NCI-H128 (cell line): Measurements from ENCODE around the gene PREP.

Source experiments
- DNase-seq: peaks from one replicate; lab custom pipeline; 2025; ENCODE audit not compliant: unreplicated experiment; lab: John Stamatoyannopoulos, UW

Gene PREP

DNA sequence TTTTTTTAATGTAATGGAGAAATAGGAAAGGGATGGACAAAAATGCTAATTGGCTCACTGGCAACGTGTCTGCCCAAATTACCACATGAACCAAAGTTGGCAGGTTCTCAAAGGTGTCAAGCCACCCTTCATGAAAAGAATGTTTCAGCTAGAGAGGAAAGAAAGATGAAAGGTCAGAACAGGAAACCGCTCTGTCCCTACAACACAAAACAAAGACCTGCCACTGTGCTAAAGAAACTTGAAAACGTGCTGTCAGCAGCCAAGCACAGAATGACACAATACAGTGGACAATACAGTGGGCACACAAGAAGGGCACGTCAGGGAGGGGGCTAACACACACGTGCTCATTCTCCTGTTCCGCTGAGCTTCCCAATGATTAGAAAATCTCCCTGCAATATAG is 4.9 kb downstream of the PREP start:
- no peak for DNase-seq

- DNase-seq: no peak
These were observed 11.2 kb downstream of the PREP start for GRCh38 chr6:105391705-105392104.

DNA sequence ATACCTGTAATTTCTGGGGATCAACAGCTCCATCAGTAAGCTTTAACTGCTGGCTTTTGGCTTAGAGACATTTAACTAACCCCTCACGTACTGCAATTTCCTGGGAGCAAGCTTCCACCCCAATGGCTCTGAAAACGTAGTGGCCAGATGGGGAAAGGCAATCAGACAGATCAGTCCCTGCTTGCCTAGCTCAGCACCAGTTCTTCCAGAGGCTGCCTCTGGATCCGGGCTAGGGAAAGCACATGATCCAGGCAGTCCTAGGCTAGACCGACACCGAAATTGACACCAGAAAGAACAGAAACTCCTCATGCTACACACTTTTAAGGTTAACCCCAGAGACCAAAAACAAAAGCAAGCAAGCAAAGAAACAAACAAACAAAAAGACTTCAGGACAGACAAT is 13.3 kb downstream of the PREP start:
- DNase-seq: no peak

DNA sequence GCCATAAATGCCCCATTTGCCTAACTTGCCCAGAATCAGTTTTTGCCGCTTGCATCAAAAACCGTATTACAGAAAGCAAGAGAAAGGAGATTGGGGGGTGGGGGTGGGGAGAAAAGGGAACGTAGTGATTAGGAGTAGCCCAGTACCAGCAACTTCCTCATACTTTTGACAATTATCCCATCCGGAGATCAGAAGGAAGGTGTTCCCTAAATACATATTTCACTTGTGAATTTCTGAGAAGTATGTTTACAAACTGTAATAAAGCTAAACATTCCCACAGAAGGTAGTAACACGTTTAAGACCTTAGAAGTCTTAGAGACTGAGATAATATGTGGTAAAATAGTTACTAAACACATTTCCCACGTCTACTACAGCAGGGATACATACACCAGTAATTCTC is 14.5 kb downstream of the PREP start:
- no peak for DNase-seq

GRCh38 chr6:105384004-105384403 is 18.9 kb downstream of the PREP start:
- no peak for DNase-seq

GRCh38 chr6:105382958-105383357 is 19.9 kb downstream of the PREP start:
- DNase-seq: no peak

- no peak for DNase-seq
These were observed 20.4 kb downstream of the PREP start for GRCh38 chr6:105382496-105382895.

DNA sequence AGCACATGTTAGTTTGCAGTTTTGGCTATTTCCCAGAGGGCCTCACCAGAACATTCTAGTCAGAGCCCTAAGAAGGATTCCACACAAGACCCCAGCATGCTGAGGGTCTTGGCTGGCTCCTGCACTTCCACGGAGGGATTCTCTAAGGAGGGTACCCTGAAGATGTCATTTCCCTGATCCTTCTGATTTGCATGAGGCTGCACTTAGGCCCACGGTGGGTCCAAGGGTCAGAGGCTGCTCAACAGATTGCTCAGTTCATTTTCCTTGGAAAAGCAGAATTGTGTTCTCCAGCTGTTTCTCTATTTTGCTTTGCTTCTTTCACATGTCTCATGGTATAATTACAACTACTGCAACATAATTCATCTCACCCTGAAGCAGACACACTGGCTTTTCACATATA is 22.2 kb downstream of the PREP start:
- DNase-seq: no peak

DNA sequence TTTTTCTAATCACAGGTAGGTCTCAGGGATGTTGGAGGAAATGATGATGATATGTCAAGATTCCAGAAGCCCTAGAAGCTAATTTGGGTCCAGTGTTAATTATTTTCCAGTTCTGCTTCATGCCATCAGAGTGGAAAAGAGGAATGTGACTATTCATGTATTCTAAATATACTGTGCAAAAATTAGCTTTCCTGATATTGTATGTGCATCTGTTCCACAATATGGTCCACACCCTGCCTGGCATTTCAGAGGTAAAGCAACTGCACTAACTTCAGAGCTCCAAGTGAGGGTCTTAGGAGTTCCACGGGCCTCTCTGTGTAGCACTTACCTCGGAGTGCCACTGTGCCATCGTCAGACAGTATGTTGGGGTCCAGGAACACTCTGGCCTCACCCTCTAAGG is 27.1 kb downstream of the PREP start:
- DNase-seq: no peak

DNA sequence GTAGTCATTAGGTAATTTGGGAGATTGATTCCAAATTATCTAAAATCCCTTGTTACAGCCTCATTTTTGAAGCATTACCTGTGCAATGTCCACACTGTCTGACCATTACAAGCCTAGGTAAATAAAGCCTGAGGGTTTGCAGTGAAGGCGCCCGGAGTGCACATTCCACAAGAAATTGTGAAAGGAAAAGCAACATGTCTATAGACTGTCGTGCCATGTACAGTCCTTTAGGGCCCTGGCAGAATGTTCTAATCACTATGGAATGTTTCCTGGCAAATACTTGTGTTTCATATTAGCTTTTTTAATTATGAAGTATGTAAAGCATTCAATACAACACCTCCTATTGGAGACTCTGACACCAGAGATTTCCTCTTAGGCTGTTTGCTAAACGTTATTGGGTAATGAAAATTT is 28.9 kb downstream of the PREP start:
- no peak for DNase-seq

DNA sequence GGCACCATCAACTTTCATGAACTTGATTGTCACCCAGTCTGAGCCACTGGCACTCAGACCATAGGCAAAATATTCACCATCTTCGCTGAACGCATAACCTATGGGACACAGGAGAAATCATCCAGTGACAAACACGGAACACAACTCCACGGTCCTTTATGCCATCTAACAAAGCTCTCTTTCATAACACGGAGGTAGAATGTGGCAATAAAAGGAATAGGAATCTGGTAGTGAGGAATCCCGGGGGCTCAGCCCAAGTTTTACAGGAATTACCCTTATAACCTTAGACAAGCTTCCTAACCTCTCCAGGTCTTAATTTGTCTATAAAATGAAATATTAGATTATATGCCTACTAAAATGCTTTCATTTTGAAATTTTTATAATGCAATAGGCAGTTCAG is 29.4 kb downstream of the PREP start:
- DNase-seq: no peak

- no peak for DNase-seq
These were observed 30.1 kb downstream of the PREP start for GRCh38 chr6:105372849-105373182.

GRCh38 chr6:105372142-105372848 is 30.6 kb downstream of the PREP start:
- DNase-seq: no peak

DNA sequence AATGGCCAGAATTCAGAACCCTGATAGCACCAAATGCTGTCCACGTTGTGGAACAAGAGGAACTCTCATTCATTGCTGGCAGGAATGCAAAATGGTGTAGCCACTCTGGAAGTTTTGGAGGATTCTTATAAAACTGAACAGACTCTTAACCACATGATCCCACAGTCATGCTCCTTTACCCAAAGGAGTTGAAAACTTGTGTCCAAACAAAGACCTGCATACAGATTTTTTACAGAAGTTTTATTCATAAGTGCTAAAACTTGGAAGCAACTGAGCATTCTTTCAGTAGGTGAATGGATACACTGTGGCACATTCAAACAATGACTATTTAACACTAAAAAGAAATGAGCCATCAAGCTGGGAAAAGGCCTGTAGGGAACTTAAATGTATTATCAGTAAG is 32.5 kb downstream of the PREP start:
- DNase-seq: no peak

GRCh38 chr6:105369145-105369544 is 33.7 kb downstream of the PREP start:
- no peak for DNase-seq

GRCh38 chr6:105364243-105364642 is 38.6 kb downstream of the PREP start:
- no peak for DNase-seq

GRCh38 chr6:105363100-105363754 is 39.7 kb downstream of the PREP start:
- DNase-seq: no peak

GRCh38 chr6:105359419-105360370 is 43.2 kb downstream of the PREP start:
- no peak for DNase-seq

DNA sequence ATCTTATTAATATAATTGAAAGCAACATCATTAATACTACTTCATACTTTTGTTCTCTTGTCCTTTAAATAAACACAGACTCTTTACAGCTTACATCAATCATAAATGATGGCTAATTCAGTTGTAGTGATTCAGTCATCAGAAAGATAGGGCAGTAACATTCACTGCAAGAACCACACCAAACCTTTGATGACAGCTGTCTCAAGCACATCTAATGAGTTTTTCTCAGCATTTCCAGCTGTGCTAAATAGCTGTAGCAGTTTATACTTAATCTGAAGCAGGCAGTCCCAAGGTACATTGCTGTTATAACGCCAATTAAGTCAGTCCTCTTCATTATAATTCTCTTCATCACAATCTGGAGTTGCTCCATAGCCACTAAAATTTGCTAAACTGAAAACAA is 45.7 kb downstream of the PREP start:
- DNase-seq: no peak

DNA sequence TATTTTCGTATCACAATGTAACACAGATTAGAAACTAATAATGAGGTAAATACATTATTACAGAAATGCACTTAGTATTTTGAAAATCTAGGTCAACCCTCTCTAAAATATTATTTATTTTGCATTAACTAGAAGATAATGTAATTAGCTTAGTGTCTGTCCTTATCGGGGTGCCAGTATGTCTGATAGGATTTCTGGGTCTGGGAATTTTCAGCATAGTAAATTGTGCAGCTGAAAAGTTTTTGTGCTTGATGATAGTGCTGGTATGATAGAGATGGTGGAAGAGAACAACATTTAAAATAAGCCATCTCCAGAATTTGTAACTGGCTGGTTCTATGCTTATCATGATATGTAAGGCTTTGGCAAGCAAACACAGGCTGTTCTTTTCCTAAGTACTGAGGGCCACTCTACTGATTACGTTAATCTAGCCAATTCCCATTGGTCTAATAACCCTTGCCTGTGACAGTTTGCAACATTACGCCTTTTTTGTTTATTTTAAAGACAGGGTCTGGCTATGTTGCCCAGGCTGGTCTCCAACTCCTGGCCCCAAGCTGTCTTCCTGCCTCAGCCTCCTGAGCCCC is 50.8 kb downstream of the PREP start:
- no peak for DNase-seq

- DNase-seq: no peak
These were observed 54.0 kb downstream of the PREP start for GRCh38 chr6:105348897-105349296.

DNA sequence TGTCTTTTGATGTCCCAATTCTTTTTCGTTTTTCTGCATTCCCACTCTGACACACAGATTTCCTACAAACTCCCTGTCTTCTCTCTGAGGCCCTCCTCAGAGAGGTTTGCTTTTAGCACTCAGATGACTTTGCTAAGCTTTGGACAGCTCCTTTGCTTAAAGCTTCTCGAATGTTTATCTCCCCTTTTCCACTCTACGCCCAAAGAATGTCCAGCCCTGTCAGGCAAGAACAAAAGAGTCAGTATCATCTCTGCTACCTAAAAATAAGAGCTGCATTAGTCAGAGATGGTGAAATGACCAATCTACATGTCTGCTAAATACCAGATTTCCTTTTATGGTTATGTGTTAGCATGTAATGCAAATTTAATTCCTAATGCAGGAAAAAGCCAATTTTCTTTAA is 56.8 kb downstream of the PREP start:
- no peak for DNase-seq
